GM12892 (cell line): ENCODE measurements around the gene PSENEN.

ENCODE experiments used
- POLR2A ChIP-seq: IDR thresholded peaks from 2 replicates; pipeline ENCODE4 v1.6.1; 2011; ENCODE audit warnings: low read depth, low read length, control low read depth
- POLR2AphosphoS5 ChIP-seq: IDR thresholded peaks from 2 replicates; pipeline ENCODE4 v1.6.1; 2011; ENCODE audit warnings: low read depth, low read length, control low read depth

DNA sequence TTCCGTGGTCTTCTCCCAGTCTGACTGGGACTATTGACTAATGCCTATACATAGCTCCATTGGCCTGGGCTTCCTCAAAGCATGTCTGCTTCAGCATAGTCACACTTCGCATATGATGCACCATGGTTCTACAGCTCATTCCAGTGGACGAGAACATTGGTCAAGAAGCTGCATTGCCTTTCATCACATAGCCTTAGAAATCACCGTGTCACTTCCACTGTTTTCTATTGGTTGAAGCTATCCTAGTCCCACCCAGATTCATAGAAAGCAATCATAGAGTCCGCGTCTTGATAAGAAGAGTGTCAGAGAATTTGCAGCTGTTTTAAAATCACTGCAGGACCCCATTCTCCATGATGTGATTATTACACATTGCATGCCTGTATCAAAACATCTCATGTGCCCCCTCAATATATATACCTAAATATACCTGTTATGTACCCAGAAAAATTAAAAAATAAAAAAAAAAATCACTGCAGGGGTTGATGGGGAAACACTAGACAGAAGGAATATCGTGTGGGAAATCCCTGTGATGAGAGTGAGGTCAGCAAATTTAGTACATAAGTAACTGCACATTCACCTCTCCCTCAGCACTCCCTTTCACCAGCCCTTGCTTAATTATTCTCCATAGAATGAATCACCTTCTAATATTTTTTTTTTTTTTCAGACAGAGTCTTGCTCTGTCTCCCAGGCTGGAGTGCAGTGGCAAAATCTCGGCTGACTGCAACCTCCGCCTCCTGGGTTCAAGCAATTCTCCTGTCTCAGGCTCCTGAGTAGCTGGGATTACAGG, 27.8 kb downstream of the PSENEN start:
- no peak for TF ChIP-seq POLR2A
- TF ChIP-seq POLR2AphosphoS5, result no peak
